A673 (cell line): ENCODE measurements around the gene DLG3. TPM values are rescaled to one million over a fixed set of nuclear protein-coding genes. Genes with fewer than 3 reads are reported as not detected.

ENCODE experiments used
- BruUV-seq: library from RNA; stranded (reverse); fragments of 400-500 nt; replicated peaks from 2 replicates; lab custom pipeline; 2021; lab: Mats Ljungman, UMichigan
- CTCF ChIA-PET: fragments of 300-600 bp; sonication (Branson Sonifier 250); formaldehyde crosslinking; loops from one replicate; lab custom pipeline; 2022; ENCODE audit warnings: antibody characterized with exemption; lab: Charles Lee
- POLR2A ChIA-PET: fragments of 300-600 bp; sonication (Branson Sonifier 250); formaldehyde crosslinking; loops from one replicate; lab custom pipeline; 2022; ENCODE audit warnings: antibody characterized with exemption; ENCODE audit not compliant: low non-redundant PET; lab: Charles Lee
- DNase-seq: peaks from one replicate; pipeline ENCODE4 v3.0.0-alpha.2; 2015; ENCODE audit warnings: low spot score
- H3K27ac ChIP-seq: fragments of 200-600 bp; sonication (generic); 2 replicates; pipeline ENCODE4 v1.5.1; 2016; ENCODE audit warnings: mixed run types, low read depth, mild to moderate bottlenecking, mixed read lengths, antibody characterized with exemption, low read length; ENCODE audit not compliant: poor library complexity, severe bottlenecking
- H3K27me3 ChIP-seq: fragments of 200-600 bp; sonication (generic); replicated peaks from 2 replicates; pipeline ENCODE4 v1.6.1; 2017; ENCODE audit warnings: mixed run types, low read depth, mild to moderate bottlenecking, mixed read lengths, antibody characterized with exemption, low read length; ENCODE audit not compliant: insufficient read depth, poor library complexity
- H3K36me3 ChIP-seq: fragments of 200-600 bp; sonication (generic); 2 replicates; pipeline ENCODE4 v1.6.1; 2016; ENCODE audit warnings: mixed run types, mild to moderate bottlenecking, mixed read lengths, antibody characterized with exemption, low read length; ENCODE audit not compliant: insufficient read depth, poor library complexity, severe bottlenecking
- H3K4me1 ChIP-seq: fragments of 200-600 bp; sonication (generic); 2 replicates; pipeline ENCODE4 v1.6.1; 2017; ENCODE audit warnings: mixed run types, mild to moderate bottlenecking, mixed read lengths, antibody characterized with exemption, low read length; ENCODE audit not compliant: insufficient read depth, poor library complexity, severe bottlenecking
- H3K4me3 ChIP-seq: fragments of 200-600 bp; sonication (generic); 2 replicates; pipeline ENCODE4 v1.5.1; 2016; ENCODE audit warnings: low read depth, mixed run types, mild to moderate bottlenecking, mixed read lengths, low read length; ENCODE audit not compliant: poor library complexity, severe bottlenecking
- H3K9me3 ChIP-seq: fragments of 200-600 bp; sonication (generic); 2 replicates; pipeline ENCODE4 v1.6.1; 2016; ENCODE audit warnings: mixed run types, low read depth, mild to moderate bottlenecking, mixed read lengths, antibody characterized with exemption, low read length; ENCODE audit not compliant: poor library complexity, severe bottlenecking
- CTCF ChIP-seq: fragments of 300-800, 200-600 bp; sonication (generic); conservative IDR thresholded peaks from 2 replicates; pipeline ENCODE4 v1.5.1; 2017; ENCODE audit warnings: low read depth, mild to moderate bottlenecking, antibody characterized with exemption, low read length, moderate library complexity, mixed read lengths
- EZH2 ChIP-seq: fragments of 200-600 bp; sonication (generic); IDR thresholded peaks from 2 replicates; pipeline ENCODE4 v1.6.1; 2017; ENCODE audit warnings: borderline replicate concordance, low read depth, mild to moderate bottlenecking, mixed read lengths, antibody characterized with exemption, low read length; ENCODE audit not compliant: poor library complexity, severe bottlenecking
- intact Hi-C: fragments of 100-400 bp; cut with micrococcal nuclease; formaldehyde crosslinking; loops from one replicate; pipeline ENCODE4 v1.10.0; 2022; ENCODE audit not compliant: unreplicated experiment
- total RNA-seq: library from RNA; stranded (reverse); gene quantifications from 2 replicates; pipeline ENCODE4 v1.2.3, GENCODE V29; 2021

The DLG3 gene
- total RNA-seq, 1 experiment from 2014 or later = 32.8 TPM

- Histone ChIP-seq H3K4me1 (no peaks in the 10 kb centered on the region), H3K9me3 (no peaks in the 10 kb centered on the region), H3K4me3 (no peak overlapping the region), H3K27ac (no peak overlapping the region), H3K36me3 (peaks cover 10% of the 10 kb centered on the region), H3K27me3 (no peaks in the 10 kb centered on the region)
- no peak for DNase-seq
- intact Hi-C loops = no loop called here
- BruUV-seq = no TSS peak
- TF ChIP-seq CTCF (no peak), EZH2 (no peak)
- ChIA-PET POLR2A (no interaction called here), CTCF (no interaction called here)
Measured at GRCh38 chrX:70423936-70424675, 20.5 kb upstream of the DLG3 start.

- H3K4me1 ChIP-seq = no peaks in the 10 kb centered on the region
- H3K4me3 ChIP-seq = no peak overlapping the region
- BruUV-seq = no TSS peak
- no peaks in the 10 kb centered on the region for H3K27me3 ChIP-seq
- ChIA-PET POLR2A (no interaction called here), CTCF (no interaction called here)
- H3K27ac ChIP-seq = no peak overlapping the region
- H3K36me3 ChIP-seq = peaks cover 3% of the 10 kb centered on the region
- TF ChIP-seq EZH2 (no peak), CTCF (no peak)
- no peaks in the 10 kb centered on the region for H3K9me3 ChIP-seq
- intact Hi-C loops = no loop called here
- no peak for DNase-seq
Measured at GRCh38 chrX:70424801-70425200, 19.8 kb upstream of the DLG3 start.

GRCh38 chrX:70426286-70427278 lies 18.1 kb upstream of the DLG3 start:
- CTCF ChIA-PET = no interaction called here
- intact Hi-C loops = no loop called here
- no peaks in the 10 kb centered on the region for H3K9me3 ChIP-seq
- H3K4me3 ChIP-seq = no peak overlapping the region
- no peak for TF ChIP-seq EZH2
- no peak for TF ChIP-seq CTCF
- POLR2A ChIA-PET = no interaction called here
- no peaks in the 10 kb centered on the region for H3K4me1 ChIP-seq
- no TSS peak for BruUV-seq
- no peaks in the 10 kb centered on the region for H3K27me3 ChIP-seq
- H3K27ac ChIP-seq = no peak overlapping the region
- DNase-seq = no peak
- H3K36me3 ChIP-seq = no peaks in the 10 kb centered on the region
